ENCODE measurements around the gene CRYBB1. TPM values are rescaled to one million over a fixed set of nuclear protein-coding genes. Genes with fewer than 3 reads are reported as not detected.

The CRYBB1 gene
- total and polyA plus RNA-seq, 9 donors: 0.26 to 1.4 (median 0.37) TPM; not detected in 2

- Histone ChIP-seq H3K9me3 (no peaks in the 10 kb centered on the region), H3K4me1 (ENCODE audit: insufficient read depth) (no peaks in the 10 kb centered on the region), H3K36me3 (no peaks in the 10 kb centered on the region), H3K27me3 (no peaks in the 10 kb centered on the region), H3K27ac (no peak overlapping the region), H3K4me3 (no peak overlapping the region)
- intact Hi-C loops (cut with DNase I): no loop called here
- 83 to 91% (median 90%) methylated on average over 2 of the region's 2 CpGs for WGBS, 3 donors
- DNase-seq: no peak
- no peak for TF ChIP-seq EP300 (IDR thresholded peaks at IDR 0.05)
- TF ChIP-seq POLR2A (IDR thresholded peaks at IDR 0.05): no peak
- TF ChIP-seq CTCF (IDR thresholded peaks at IDR 0.05): no peak
Observed at GRCh38 chr22:26662160-26662559, 44.3 kb upstream of the CRYBB1 start.

GRCh38 chr22:26660961-26661578, 43.2 kb upstream of the CRYBB1 start:
- H3K36me3 ChIP-seq: no peaks in the 10 kb centered on the region
- 82 to 87% (median 82%) methylated on average over 7 of the region's 7 CpGs for WGBS, 3 donors
- intact Hi-C loops (cut with DNase I): no loop called here
- no peak overlapping the region for H3K27ac ChIP-seq
- no peak for DNase-seq
- H3K27me3 ChIP-seq: no peaks in the 10 kb centered on the region
- no peaks in the 10 kb centered on the region for H3K9me3 ChIP-seq
- TF ChIP-seq POLR2A (IDR thresholded peaks at IDR 0.05): no peak
- H3K4me1 ChIP-seq (ENCODE audit: insufficient read depth): no peaks in the 10 kb centered on the region
- H3K4me3 ChIP-seq: no peak overlapping the region

DNA sequence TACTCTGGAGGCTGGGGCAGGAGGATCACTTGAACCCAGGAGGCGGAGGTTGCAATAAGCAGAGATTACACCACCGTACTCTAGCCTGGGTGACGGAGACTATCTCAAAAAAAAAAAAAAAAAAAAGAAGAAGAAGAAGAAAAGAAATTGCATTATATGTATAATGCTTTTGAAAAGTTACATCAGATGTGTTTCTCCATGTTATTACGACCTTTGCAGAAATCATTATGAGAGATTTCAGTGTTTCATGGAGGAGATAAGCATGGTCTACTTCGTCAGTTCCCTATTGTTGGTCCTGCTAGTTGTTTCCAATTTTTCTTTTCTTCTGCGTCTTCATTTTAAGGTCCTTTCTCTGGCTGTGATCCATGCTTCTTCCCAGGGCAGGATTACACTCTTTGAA, 42.5 kb upstream of the CRYBB1 start:
- TF ChIP-seq CTCF (IDR thresholded peaks at IDR 0.05): no peak
- no peak for TF ChIP-seq EP300 (IDR thresholded peaks at IDR 0.05)
- TF ChIP-seq POLR2A (IDR thresholded peaks at IDR 0.05): no peak
- no peaks in the 10 kb centered on the region for H3K36me3 ChIP-seq
- H3K4me1 ChIP-seq (ENCODE audit: insufficient read depth): no peaks in the 10 kb centered on the region
- 61 to 77% (median 67%) methylated on average over 6 of the region's 6 CpGs for WGBS, 3 donors
- intact Hi-C loops (cut with DNase I): no loop called here
- no peak for DNase-seq
- H3K4me3 ChIP-seq: no peak overlapping the region
- H3K27ac ChIP-seq: no peak overlapping the region
- H3K27me3 ChIP-seq: no peaks in the 10 kb centered on the region
- H3K9me3 ChIP-seq: no peaks in the 10 kb centered on the region

GRCh38 chr22:26658671-26659478, 41.0 kb upstream of the CRYBB1 start:
- Histone ChIP-seq H3K4me1 (ENCODE audit: insufficient read depth) (no peaks in the 10 kb centered on the region), H3K36me3 (no peaks in the 10 kb centered on the region), H3K27ac (no peak overlapping the region), H3K27me3 (no peaks in the 10 kb centered on the region), H3K9me3 (no peaks in the 10 kb centered on the region), H3K4me3 (peak overlapping the region; percentile 20)
- TF ChIP-seq POLR2A (IDR thresholded peaks at IDR 0.05): no peak
- no peak for TF ChIP-seq CTCF (IDR thresholded peaks at IDR 0.05)
- TF ChIP-seq EP300 (IDR thresholded peaks at IDR 0.05): no peak
- intact Hi-C loops (cut with DNase I): loop anchor here in 1 of 4 donors (5.0 kb wide), 1 partner anchor 1772 kb away; no protein-coding TSS in a partner anchor
- 3 to 4% (median 3%) methylated on average over 27 of the region's 27 CpGs for WGBS, 3 donors
- peak in 1 of 5 donors; percentile 46 for DNase-seq

DNA sequence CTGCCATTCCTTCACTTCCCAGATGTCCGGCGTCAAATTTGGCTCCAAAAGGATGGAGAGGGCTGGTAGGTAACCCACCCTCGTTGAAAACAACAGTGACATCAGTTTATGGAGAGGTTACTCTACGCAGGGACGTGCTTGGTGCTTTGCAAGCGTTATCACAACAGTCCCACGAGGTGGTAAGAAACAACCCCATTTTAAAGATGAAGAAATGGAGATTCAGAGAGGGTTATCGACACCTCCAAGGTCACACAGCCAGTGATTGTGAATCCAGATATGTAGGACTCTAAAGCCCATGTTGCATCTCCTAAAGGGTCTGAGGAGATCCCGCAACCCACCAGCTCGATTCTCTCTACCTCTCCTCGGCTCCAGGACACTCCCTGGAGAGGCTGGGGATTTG, 40.3 kb upstream of the CRYBB1 start:
- Histone ChIP-seq H3K4me3 (no peak overlapping the region), H3K27me3 (no peaks in the 10 kb centered on the region), H3K9me3 (no peaks in the 10 kb centered on the region), H3K27ac (no peak overlapping the region), H3K36me3 (no peaks in the 10 kb centered on the region), H3K4me1 (ENCODE audit: insufficient read depth) (no peaks in the 10 kb centered on the region)
- intact Hi-C loops (cut with DNase I): loop anchor here in 1 of 4 donors (5.0 kb wide), 1 partner anchor 1771 kb away; no protein-coding TSS in a partner anchor
- WGBS, 3 donors: 2 to 5% (median 4%) methylated on average over 11 of the region's 11 CpGs
- no peak for TF ChIP-seq EP300 (IDR thresholded peaks at IDR 0.05)
- TF ChIP-seq POLR2A (IDR thresholded peaks at IDR 0.05): no peak
- TF ChIP-seq CTCF (IDR thresholded peaks at IDR 0.05): no peak
- DNase-seq: no peak
